Uterus (tissue), 2 donors: ENCODE measurements around the gene SLC35F3.

Experiments
- POLR2A ChIP-seq, 2 donors: fragments of 450-650 bp; IDR thresholded peaks; one replicate each; pipeline ENCODE4 v1.6.1; 2016; ENCODE audit warnings: antibody characterized with exemption in 2 of 2, mild to moderate bottlenecking in 1 of 2, moderate library complexity in 1 of 2
- TF ChIP-seq, protein P1 (sequence below), 4 experiments: fragments of 200-600 bp in 2 of 4; fragments of 450-650 bp in 2 of 4; sonication (generic) in 2 of 4; IDR thresholded peaks; one replicate each; pipeline ENCODE4 v1.5.1; 2016 to 2019; ENCODE audit warnings: antibody characterized with exemption in 4 of 4, mild to moderate bottlenecking in 2 of 4, moderate library complexity in 1 of 4

DNA sequence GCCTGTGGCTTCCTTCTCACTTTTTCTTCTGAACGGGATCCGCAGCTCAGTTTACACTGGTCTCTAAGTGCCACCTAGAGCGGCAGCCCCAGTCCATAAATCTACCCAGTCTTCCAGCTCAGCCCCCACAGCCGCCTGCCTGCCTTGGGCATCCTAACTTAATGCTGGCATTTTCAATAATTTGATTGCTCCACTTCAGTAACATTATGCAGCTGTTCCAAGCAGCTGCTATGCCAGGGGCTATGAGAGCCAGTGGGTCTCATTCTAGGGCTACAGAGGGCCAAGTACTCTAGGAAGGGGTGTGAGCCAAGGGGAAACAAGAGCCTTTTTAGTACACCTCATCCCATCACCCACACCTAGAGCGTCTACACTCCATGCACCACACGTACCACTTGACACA, 420.3 kb downstream of the SLC35F3 start:
- TF ChIP-seq POLR2A (IDR thresholded peaks at IDR 0.05) = no peak
- TF ChIP-seq, protein P1, sequence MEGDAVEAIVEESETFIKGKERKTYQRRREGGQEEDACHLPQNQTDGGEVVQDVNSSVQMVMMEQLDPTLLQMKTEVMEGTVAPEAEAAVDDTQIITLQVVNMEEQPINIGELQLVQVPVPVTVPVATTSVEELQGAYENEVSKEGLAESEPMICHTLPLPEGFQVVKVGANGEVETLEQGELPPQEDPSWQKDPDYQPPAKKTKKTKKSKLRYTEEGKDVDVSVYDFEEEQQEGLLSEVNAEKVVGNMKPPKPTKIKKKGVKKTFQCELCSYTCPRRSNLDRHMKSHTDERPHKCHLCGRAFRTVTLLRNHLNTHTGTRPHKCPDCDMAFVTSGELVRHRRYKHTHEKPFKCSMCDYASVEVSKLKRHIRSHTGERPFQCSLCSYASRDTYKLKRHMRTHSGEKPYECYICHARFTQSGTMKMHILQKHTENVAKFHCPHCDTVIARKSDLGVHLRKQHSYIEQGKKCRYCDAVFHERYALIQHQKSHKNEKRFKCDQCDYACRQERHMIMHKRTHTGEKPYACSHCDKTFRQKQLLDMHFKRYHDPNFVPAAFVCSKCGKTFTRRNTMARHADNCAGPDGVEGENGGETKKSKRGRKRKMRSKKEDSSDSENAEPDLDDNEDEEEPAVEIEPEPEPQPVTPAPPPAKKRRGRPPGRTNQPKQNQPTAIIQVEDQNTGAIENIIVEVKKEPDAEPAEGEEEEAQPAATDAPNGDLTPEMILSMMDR (IDR thresholded peaks at IDR 0.05) = no peak
